GM18520 (cell line): Measurements from ENCODE around the gene CCAR1.
"Not testable (repeated sequence)": the region's sequence is repeated elsewhere in the genome, so short reads cannot be mapped to it uniquely, and the experiment has no call there.

Experiments
- ATAC-seq: cut with Tn5 transposase; IDR thresholded peaks from one replicate; pipeline ENCODE4 v1.9.1; 2021; ENCODE audit not compliant: unreplicated experiment

Gene CCAR1

GRCh38 chr10:68756246-68756645, 35.2 kb downstream of the CCAR1 start:
- no peak for ATAC-seq

GRCh38 chr10:68756766-68757165, 35.7 kb downstream of the CCAR1 start:
- ATAC-seq = no peak

DNA sequence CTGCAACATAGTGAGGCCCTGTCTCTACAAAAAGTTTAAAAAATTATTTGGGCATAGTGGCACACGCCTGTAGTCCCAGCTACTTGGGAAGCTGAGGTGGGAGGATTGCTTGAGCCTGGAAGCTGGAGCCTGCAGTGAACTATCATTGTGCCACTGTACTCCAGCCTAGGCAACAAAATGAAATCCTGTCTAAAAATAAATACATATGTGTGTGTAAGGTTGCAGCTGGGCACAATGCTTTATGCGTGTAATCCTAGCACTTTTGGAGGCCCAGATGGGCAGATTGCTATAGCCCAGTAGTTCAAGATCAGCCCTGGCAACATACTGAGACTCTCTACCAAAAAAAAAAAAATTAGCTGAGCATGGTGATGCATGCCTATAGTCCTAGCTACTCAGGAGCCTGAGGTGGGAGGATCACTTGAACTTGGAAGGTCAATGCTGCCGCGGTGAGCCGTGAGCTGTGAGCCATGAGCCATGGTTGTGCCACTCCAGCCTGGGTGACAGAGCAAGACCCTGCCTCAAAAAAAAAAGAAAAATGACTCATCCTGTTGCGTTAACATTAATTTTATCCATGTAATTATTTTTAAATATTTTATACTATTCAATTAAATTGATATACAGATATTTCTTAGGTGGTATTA, 38.3 kb downstream of the CCAR1 start:
- ATAC-seq = no peak

- ATAC-seq = no peak
Measured at GRCh38 chr10:68759967-68760366, 38.9 kb downstream of the CCAR1 start.

- not testable (repeated sequence) for ATAC-seq
Measured at GRCh38 chr10:68767407-68767806, 46.4 kb downstream of the CCAR1 start.

DNA sequence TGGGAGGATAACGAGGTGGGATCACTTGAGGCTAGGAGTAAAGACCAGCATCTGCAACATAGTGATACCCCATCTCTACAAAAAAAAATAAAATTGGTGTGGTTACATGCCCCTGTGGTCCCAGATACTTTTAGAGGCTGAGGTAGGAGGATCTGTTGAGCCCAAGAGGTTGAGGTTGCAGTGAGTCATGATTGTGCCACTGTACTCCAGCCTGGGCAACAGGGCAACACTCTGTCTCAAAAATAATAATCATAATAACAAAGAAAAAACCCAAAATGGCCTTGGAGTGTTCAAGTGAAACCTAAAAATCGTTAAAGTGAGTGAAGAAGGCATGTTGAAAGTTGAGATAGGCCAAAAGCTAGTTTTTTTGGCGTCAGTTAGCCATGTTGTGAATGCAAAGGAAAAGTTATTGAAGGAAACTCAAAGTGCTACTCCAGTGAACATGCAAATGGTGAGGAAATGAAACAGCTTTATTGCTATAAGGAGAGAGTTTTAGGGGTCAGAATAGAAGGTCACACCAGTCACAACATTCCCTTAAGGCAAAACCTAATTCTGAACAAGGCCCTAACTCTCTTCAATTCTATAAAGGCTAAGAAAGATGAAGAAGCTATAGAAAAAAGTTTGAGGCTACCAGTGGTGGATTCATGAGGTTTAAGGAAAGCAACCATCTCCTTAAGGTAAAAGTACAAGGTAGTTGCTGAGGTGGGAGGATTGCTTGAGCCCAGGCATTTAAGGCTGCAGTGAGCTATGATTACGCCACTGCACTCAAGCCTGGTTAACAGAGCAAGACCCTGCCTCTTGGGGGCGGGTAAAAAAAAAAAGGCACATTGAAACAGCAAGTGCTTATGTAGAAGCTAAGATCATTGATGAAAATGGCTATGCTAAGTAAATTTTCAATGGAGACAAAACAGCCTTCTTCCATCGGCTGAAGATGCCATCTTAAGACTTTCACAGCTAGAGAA, 60.9 kb downstream of the CCAR1 start:
- ATAC-seq = no peak

GRCh38 chr10:68784476-68784875, 63.4 kb downstream of the CCAR1 start:
- ATAC-seq = no peak

DNA sequence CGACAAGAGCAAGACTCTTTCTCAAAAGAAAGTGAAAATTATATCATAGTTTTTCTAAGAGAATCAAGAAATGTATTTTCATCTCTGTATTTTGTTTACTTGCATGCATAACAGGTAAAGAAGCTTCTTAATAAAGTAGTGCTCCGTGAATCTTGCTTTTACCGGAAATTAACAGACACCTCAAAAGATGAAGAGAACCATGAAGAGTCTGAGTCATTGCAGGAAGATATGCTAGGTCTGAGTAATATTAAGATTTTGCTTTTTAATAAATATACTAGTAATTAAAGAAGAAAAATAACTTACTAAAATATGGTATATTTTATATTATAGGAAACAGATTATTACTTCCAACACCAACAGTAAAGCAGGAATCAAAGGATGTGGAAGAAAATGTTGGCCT, 66.8 kb downstream of the CCAR1 start:
- ATAC-seq = no peak

DNA sequence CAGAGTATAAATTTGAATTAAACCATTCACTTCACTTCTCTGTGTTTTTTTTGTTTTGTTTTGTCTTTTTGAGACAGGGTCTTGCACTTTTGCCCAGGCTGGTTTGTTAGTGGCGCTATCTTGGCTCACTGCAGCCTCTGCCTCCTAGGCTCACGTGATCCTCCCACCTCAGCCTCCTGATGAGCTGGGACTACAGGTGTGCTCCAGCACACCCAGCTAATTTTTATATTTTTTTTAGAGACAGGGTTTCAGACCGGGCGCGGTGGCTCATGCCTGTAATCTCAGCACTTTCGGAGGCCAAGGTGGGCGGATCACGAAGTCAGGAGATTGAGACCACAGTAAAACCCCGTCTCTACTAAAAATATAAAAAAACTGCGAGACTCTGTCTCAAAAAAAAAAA, 69.4 kb downstream of the CCAR1 start:
- ATAC-seq = no peak

DNA sequence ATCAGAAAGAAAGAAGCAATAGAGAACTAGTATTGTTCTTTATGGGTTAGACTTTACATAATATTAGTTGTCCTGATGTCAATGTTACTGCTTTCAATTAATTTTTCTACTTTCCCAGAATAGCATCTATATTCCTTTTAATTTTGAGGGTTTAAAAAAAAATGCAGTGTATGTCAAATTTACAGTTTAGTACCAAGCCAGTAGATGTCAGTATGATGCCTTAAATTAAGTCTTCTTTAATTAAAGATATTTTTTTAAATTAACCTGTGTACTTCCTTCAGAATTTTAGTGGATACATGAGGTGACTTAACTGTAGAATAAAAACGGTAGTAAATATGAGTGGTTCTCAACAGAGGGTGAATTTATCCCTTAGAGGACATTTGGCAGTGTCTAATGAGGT, 71.1 kb downstream of the CCAR1 start:
- no peak for ATAC-seq

DNA sequence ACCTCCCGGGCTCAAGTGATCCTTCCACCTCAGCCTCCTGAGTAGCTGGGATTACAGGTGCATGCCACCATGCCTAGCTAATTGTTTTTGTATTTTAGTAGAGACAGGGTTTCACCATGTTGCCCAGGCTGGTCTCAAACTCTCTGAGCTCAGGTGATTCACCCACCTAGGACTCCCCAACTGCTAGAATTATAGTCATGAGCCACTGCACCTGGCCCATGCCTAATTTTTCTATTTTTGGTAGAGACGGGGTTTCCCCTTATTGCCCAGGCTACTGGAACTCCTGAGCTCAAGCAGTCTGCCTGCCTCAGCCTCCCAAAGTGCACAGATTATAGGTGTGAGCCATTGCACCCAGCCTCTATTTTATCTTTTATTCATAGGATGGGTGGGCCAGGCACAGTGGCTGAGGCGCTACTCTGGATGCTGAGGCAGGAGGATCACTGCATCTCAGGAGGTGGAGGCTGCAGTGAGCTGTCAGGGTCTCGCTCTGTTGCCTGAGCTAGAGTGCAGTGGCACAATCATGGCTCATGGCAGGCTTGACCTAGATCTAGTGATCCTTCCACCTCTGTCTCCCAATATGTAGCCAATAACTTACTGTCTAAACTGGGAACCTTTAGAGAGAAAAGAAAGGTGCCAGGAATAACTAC, 75.0 kb downstream of the CCAR1 start:
- no peak for ATAC-seq

DNA sequence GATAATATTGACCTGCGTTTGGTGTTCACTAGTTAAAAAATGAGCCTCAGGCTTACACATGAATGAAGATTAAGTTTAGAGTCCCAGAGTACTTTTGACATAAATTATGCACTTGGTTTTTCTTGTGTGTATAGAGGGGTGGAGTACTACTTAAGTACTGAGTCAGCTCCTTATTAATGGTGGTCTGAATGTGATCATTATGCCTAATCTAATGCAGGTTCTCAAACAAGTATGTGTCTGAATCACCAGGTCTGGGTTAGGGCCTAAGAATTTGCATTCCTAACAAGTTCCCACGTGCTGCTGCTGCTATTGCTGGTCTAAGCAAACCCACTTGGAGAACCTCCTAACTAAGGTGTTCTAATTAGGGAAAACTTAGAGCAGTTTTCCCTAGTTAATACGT, 75.6 kb downstream of the CCAR1 start:
- ATAC-seq = no peak

DNA sequence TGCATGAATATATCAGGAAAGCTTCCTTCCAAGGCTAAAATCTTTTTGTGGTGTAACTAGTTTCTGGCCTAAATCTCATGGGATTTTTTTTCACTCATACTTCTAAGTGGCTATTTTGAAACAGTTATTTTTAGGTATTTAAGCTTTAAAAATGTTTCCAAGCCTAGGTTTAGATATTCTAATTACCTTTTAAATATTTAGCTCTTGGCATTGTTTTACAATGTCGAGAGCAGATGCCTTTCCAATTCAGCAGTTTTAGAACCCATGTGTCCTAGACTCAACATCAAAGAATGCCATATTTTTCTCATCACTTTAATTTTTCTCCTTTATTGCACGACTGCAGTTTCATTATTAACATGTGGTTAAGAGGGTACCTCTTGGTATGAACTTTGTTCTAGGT, 79.2 kb downstream of the CCAR1 start:
- ATAC-seq = no peak

GRCh38 chr10:68804692-68805091, 83.7 kb downstream of the CCAR1 start:
- ATAC-seq = no peak

DNA sequence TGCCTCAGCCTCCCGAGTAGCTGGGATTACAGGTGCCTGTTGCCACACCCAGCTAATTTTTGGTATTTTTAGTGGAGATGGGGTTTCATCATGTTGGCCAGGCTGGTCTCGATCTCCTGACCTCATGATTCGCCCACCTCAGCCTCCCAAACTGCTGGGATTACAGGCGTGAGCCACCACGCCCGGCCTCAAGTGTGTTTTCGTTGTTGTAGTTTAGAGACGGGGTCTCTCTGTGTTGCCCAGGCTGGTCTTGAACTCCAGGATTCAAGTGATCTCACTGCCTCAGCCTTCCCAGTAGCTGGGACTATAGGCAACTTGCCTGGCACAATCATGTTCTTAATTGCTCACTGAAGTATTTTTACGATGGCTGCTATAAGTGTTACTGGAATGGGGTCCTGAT, 89.8 kb downstream of the CCAR1 start:
- not testable (repeated sequence) for ATAC-seq

DNA sequence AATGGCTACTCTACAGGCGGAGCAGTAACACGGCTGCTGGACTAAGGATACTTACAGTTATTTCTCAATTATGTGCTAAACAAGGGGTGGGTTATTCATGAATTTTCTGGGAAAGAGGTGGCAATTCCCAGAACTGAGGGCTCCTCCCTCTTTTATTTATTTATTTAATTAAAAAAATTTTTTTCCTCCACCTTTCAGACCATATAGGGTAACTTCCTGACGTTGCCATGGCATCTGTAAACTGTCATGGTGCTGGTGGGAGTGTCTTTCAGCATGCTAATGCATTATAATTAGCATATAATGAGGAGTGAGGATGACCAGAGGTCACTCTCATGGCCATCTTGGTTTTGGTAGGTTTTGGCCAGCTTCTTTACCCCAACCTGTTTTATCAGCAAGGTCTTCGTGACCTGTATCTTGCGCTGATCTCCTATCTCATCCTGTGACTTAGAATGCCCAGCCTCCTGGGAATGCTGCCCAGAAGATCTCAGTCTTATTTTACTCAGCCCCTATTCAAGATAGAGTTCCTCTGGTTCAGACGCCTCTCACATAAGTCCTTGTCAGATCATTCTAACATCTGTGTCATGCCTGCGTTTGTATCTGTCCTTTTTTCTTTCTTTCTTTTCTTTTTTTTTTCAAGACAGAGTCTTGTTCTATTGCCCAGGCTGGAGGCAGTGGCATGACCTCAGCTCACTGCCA, 90.4 kb downstream of the CCAR1 start:
- no peak for ATAC-seq

DNA sequence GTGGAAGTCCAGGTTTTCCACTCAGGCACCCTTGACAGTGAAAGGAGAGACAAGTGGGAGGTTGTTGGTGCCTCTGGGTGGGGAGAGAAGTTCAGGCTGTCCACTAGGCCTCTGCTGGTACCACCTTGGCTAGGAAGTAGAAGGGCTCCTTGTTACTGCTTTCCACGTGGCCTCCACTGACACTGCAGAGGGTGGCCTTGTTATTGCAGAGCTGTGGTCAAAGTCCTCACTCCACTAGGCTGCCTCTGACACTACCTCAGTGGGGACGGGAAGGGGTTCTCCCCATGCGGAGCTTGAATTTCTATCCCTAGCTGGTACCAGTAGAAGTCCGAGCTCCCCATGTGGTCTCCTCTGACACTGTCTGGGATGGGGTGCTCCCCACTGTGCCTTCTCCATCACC, 91.4 kb downstream of the CCAR1 start:
- no peak for ATAC-seq

GRCh38 chr10:68813559-68813958, 92.5 kb downstream of the CCAR1 start:
- ATAC-seq = no peak

- ATAC-seq = no peak
Measured at GRCh38 chr10:68816796-68817412, 95.9 kb downstream of the CCAR1 start.

GRCh38 chr10:68820359-68820758, 99.3 kb downstream of the CCAR1 start:
- not testable (repeated sequence) for ATAC-seq

DNA sequence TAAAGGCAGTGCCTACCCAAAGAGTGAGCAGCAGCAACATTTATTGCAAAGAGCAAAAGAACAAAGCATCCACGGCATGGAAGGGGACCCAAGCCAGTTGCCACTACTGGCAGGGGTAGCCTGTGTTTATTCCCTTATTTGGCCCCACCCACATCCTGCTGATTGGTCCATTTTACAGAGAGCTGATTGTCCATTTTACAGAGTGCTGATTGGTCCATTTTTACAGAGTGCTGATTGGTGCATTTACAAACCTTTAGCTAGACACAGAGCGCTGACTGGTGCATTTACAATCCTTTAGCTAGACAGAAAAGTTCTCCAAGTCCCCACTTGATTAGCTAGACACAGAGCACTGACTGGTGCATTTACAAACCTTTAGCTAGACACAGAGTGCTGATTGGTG, 101.6 kb downstream of the CCAR1 start:
- not testable (repeated sequence) for ATAC-seq
